ENCODE results near the gene SLC35F3.
"Not testable (repeated sequence)": the region's sequence is repeated elsewhere in the genome, so short reads cannot be mapped to it uniquely, and the experiment has no call there.

The SLC35F3 gene

DNA sequence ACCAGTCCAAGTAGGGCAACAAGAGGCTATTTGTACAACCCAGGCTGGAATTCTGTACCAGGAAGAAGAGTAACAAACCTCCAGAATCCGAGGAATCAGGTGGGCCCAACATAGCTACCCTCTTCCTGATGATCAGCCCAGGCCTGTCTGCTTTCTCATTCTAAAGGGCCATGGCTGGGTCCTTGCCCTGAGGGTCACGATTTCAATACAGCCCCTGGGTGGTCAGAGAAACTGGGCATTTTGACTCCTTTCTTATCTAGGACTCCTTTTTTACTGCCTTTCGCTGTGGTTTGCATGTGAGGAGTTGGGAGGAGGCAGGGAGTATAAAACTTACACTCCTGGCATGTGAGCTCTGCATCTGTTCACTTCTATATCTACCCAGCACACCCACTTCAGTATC is 303.9 kb downstream of the SLC35F3 start:
- H3K9me3 ChIP-seq (ENCODE audit: insufficient read depth, low read length) = no peaks in the 10 kb centered on the region
- H3K27me3 ChIP-seq (ENCODE audit: low read length) = no peaks in the 10 kb centered on the region
- TF ChIP-seq, protein P1, sequence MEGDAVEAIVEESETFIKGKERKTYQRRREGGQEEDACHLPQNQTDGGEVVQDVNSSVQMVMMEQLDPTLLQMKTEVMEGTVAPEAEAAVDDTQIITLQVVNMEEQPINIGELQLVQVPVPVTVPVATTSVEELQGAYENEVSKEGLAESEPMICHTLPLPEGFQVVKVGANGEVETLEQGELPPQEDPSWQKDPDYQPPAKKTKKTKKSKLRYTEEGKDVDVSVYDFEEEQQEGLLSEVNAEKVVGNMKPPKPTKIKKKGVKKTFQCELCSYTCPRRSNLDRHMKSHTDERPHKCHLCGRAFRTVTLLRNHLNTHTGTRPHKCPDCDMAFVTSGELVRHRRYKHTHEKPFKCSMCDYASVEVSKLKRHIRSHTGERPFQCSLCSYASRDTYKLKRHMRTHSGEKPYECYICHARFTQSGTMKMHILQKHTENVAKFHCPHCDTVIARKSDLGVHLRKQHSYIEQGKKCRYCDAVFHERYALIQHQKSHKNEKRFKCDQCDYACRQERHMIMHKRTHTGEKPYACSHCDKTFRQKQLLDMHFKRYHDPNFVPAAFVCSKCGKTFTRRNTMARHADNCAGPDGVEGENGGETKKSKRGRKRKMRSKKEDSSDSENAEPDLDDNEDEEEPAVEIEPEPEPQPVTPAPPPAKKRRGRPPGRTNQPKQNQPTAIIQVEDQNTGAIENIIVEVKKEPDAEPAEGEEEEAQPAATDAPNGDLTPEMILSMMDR (IDR thresholded peaks at IDR 0.05; ENCODE audit: insufficient read depth, low read length, poor library complexity, severe bottlenecking) = no peak
- TF ChIP-seq EZH2phosphoT487 (conservative IDR thresholded peaks at IDR 0.05; ENCODE audit: low read length) = no peak
- no peaks in the 10 kb centered on the region for H3K79me2 ChIP-seq (ENCODE audit: insufficient read depth, low read length)
- H3K4me2 ChIP-seq (ENCODE audit: low read depth, low read length, poor library complexity, severe bottlenecking) = no peak overlapping the region
- no peak overlapping the region for H3K9ac ChIP-seq (ENCODE audit: low read length)
- H3K9me2 ChIP-seq (replicated peaks; ENCODE audit: insufficient read depth, low read length) = no peaks in the 10 kb centered on the region
- no peaks in the 10 kb centered on the region for H4K20me1 ChIP-seq (ENCODE audit: low read depth, low read length)
- no peak overlapping the region for H3K4me3 ChIP-seq (ENCODE audit: insufficient read depth, low read length, poor library complexity, severe bottlenecking)
- H2AFZ ChIP-seq (ENCODE audit: low read depth, low read length, severe bottlenecking) = no peak overlapping the region
- no peak overlapping the region for H3K27ac ChIP-seq (ENCODE audit: low read depth, low read length)
- no peaks in the 10 kb centered on the region for H3K36me3 ChIP-seq (ENCODE audit: low read length)
- no peaks in the 10 kb centered on the region for H3F3A ChIP-seq (ENCODE audit: insufficient read depth)

GRCh38 chr1:234208791-234209190 is 304.3 kb downstream of the SLC35F3 start:
- H3K27me3 ChIP-seq (ENCODE audit: low read length) = no peaks in the 10 kb centered on the region
- TF ChIP-seq EZH2phosphoT487 (conservative IDR thresholded peaks at IDR 0.05; ENCODE audit: low read length) = no peak
- TF ChIP-seq, protein P1 (IDR thresholded peaks at IDR 0.05; ENCODE audit: insufficient read depth, low read length, poor library complexity, severe bottlenecking) = no peak
- no peaks in the 10 kb centered on the region for H3F3A ChIP-seq (ENCODE audit: insufficient read depth)
- no peak overlapping the region for H3K27ac ChIP-seq (ENCODE audit: low read depth, low read length)
- no peaks in the 10 kb centered on the region for H3K9me2 ChIP-seq (replicated peaks; ENCODE audit: insufficient read depth, low read length)
- no peaks in the 10 kb centered on the region for H3K9me3 ChIP-seq (ENCODE audit: insufficient read depth, low read length)
- H2AFZ ChIP-seq (ENCODE audit: low read depth, low read length, severe bottlenecking) = no peak overlapping the region
- no peaks in the 10 kb centered on the region for H3K79me2 ChIP-seq (ENCODE audit: insufficient read depth, low read length)
- H3K4me2 ChIP-seq (ENCODE audit: low read depth, low read length, poor library complexity, severe bottlenecking) = no peak overlapping the region
- H3K9ac ChIP-seq (ENCODE audit: low read length) = no peak overlapping the region
- H4K20me1 ChIP-seq (ENCODE audit: low read depth, low read length) = no peaks in the 10 kb centered on the region
- H3K36me3 ChIP-seq (ENCODE audit: low read length) = no peaks in the 10 kb centered on the region
- no peak overlapping the region for H3K4me3 ChIP-seq (ENCODE audit: insufficient read depth, low read length, poor library complexity, severe bottlenecking)

GRCh38 chr1:234210429-234210828 is 306.0 kb downstream of the SLC35F3 start:
- not testable (repeated sequence) for H3K79me2 ChIP-seq (ENCODE audit: insufficient read depth, low read length); H3F3A ChIP-seq (ENCODE audit: insufficient read depth); H2AFZ ChIP-seq (ENCODE audit: low read depth, low read length, severe bottlenecking); H3K4me3 ChIP-seq (ENCODE audit: insufficient read depth, low read length, poor library complexity, severe bottlenecking); H3K4me2 ChIP-seq (ENCODE audit: low read depth, low read length, poor library complexity, severe bottlenecking); H4K20me1 ChIP-seq (ENCODE audit: low read depth, low read length); H3K27ac ChIP-seq (ENCODE audit: low read depth, low read length); H3K27me3 ChIP-seq (ENCODE audit: low read length); H3K9me3 ChIP-seq (ENCODE audit: insufficient read depth, low read length); H3K9ac ChIP-seq (ENCODE audit: low read length); H3K9me2 ChIP-seq (replicated peaks; ENCODE audit: insufficient read depth, low read length); H3K36me3 ChIP-seq (ENCODE audit: low read length)

- H3K4me3 ChIP-seq (ENCODE audit: insufficient read depth, low read length, poor library complexity, severe bottlenecking); H3K9me3 ChIP-seq (ENCODE audit: insufficient read depth, low read length); H3K27me3 ChIP-seq (ENCODE audit: low read length); H3K79me2 ChIP-seq (ENCODE audit: insufficient read depth, low read length); H3K9ac ChIP-seq (ENCODE audit: low read length); H2AFZ ChIP-seq (ENCODE audit: low read depth, low read length, severe bottlenecking); H3K36me3 ChIP-seq (ENCODE audit: low read length); H3K27ac ChIP-seq (ENCODE audit: low read depth, low read length); H4K20me1 ChIP-seq (ENCODE audit: low read depth, low read length); H3K9me2 ChIP-seq (replicated peaks; ENCODE audit: insufficient read depth, low read length); H3K4me2 ChIP-seq (ENCODE audit: low read depth, low read length, poor library complexity, severe bottlenecking); H3F3A ChIP-seq (ENCODE audit: insufficient read depth): not testable (repeated sequence)
Measured at GRCh38 chr1:234211855-234212254, 307.4 kb downstream of the SLC35F3 start.
